ENCODE results near the gene C17orf50.
A peak's percentile ranks its signal among the peaks of the same experiment; 100 is the strongest.

The C17orf50 gene

DNA sequence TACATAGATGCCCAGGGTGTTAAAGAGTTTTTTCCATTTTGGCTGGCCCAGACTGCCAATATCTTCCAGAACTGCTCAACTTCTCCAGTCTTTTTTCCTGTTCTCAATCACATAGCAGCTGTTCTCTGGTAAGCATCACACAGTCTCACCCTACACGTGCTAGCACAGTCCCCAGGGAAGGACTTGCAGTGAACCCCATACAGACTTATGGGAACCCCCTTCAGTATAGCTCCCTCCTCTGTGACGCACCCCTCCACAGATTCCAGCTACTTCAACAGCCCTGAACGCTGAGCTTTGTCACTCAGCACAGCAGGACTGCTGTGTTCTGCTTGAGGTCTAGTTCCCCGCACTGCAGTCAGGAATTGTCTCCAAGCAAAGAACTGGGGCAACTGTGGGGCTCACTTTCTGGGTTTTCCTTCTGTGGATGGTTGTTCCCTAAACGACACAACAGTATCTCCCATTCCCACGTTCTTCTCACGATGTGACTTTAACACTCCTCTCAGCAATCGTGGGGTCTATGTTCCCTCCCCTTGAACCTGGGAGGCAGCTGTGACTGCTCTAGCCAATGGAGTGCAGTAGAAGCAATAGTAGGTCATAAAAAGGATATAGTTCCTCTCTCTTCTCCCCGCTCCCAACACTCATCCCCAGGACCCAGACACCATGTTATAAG, 31.1 kb downstream of the C17orf50 start:
- DNase-seq, result no peak

DNA sequence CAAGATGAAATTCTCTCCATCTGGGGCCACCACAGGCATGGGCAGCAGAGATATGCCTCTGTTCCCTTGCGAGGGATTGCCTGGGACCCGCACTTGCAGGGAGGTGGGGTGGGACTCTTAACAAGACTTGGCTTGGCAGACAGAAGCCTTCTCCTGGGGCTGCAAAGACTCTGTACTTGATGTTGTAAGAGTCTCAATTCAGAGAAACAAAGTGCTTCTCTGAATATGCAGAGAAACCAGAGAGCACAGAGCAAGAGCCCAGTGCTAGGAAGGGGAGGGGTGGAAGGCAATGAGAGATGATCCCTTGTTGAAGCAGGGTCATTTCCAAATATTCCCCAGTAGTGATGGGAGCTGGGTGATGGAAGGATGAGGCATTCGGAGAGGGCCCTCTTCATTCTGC, 32.6 kb downstream of the C17orf50 start:
- no peak for DNase-seq

DNA sequence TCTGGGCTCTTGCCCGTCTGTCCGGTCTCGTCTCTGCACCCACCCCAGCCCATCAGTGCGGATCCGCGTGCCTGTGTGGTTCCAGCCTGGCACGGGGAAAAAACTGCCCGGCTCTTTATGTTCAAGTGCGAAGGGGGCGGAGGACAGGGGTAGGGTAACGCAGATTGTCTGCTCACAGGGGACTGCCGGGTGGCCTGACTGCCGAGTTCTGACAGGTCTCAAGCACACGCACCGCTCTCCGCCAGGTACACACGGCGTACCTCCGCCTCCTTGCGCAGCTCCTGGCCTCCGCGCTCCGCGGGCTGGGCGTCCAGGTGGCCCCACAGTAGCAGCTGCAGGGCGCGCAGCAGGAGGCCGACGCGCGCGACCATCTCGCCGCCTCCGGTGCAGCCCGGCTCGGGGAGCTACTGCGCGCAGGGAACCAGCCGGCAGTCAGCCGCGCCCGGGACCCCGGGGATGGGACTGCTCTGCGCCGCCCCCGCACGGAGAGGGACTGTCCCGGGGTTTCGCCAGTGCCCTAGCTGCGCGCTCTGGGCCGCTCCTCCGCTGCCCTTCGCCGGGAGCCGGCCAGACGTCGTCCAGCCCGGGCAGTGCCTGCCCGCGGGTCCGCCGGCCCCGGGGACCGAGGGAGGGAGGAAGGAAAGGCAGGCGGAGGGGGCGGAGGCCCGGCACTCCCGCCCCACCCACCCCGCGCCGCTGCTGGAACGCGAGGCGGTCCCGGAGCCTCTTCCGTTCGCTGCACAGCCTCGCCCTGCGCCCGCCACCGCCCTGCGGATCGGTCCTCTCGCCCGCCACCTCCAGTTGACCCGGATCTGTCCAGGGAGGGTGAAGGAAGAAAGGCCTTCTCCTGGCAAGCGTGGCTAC, 34.6 kb downstream of the C17orf50 start, which contains the start of gene MMP28:
Gene MMP28 (minus strand): TSS at position 635 of the 864 bp plus-strand sequence. CDS start 264 bp downstream, at position 371.
- DNase-seq, result peak; percentile 40

DNA sequence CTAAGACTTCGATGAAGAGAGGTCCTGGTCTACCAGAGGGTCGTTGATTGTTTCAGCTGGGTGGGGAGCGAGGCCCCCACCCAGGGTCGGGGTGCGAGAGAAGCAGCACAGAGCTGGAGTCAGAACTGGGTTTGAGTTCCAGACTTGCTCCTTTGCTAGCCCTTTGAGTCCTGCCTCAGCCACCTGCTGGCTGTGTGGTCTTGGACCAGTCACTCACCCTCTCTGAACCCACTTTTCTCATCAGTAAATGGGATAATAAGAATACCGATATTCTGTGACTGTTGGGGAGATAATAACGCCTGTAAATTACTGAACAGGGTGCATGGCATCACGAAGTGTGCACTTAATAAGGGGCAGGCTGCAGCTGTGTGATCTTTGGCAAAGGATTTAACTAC, 35.2 kb downstream of the C17orf50 start:
- no peak for DNase-seq

DNA sequence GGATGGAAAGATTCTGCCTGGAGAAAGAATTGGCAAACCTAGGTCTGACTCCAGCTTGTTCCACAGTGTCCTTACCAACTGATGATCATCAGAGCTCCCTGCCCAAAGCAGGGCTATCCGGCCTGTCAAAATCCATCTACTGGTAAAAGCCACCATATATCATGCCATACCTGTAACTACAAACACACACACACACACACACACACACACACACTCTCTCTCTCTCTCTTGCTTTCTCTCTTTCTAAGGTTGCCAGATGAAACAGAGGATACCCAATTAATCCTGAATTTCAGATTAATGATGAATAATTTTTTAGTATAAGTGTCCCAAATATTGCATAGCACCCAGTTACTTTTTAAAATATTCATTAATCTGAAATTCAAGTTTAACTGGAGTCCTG, 36.3 kb downstream of the C17orf50 start:
- DNase-seq, result no peak

DNA sequence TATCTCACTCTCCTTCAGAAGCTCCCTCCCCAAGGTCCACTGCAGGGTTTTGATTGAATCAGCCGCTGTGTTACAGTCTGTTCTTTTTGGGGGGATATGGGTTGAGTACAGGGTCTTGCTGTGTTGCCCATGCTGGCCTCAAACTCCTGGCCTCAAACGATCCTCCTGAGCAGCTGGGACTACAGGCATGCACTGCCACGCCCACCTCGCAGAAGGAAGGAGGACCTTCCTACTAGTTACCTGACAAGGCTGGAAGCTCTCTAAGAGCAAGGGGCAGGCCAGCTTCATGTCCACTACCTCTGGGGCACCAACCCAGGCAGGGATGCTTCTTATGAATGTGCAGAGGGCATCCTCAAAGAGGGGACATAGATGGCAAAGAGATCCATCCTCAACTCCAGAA, 36.7 kb downstream of the C17orf50 start:
- no peak for DNase-seq

DNA sequence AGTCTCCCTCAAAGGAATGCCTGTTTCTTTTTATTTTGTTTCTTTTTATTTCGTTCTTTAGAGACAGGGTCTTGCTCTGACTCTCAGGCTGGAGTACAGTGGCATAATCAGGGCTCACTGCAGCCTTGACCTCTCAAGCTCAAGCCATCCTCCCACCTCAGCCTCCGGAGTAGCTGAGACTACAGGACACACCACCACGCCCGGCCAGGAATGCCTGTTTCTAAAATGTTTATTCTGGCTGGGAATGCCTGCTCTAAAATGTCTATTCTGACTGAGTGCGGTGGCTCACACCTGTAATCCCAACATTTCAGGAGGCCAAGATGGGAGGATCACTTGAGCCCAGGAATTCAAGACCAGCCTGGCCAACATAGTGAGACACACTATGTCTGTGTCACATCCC, 37.2 kb downstream of the C17orf50 start:
- no peak for DNase-seq

DNA sequence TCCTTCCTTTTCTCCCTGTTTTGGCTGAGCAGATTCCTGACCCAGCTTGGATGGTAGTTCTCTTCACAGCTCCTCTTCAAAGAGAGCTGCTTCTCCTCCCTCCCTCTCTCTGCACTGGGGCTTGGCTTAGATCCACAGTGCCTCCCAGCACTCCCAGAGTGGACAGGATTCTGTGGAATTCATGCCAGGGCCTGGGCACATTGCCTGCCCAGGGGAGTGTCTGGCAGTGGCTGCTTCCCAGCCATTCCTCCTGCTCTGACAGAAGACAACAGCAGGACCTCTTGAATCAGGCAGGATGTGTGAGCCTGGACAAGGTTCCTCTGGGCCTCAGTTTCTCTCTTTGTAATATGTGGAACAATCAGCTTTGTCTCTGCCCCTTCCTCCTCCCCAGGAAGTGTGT, 39.3 kb downstream of the C17orf50 start:
- DNase-seq, result no peak

DNA sequence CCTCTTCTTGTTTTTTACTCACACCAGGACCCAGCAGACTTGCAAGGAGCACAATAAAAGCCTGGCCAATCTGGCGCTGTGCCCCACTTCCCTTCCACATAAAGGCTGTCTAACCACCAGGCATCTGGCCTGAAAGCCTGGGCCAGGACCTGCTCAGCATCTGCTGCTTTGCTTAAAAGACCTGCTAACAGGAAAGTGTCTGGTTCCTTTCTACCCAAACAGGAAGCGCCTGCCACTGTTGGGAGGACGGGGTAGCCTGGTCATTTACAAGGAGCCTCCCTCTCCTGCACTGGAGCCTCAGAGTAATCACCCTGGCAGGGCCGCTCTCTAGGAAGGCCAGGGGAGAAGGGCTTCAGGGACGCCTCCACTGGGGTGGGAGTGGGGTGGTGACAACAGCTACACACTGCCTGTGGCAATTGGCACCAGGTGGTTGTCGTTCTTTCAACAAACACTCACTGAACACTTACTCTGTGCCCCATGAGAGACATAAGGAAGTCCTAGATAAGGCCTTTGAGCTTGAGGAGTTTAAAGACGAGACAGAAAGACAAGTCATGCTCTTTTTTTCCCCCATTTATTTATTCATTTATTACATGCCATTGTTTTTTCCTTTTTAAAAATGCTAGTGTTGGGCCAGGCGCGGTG, 41.0 kb downstream of the C17orf50 start:
- DNase-seq, result no peak

DNA sequence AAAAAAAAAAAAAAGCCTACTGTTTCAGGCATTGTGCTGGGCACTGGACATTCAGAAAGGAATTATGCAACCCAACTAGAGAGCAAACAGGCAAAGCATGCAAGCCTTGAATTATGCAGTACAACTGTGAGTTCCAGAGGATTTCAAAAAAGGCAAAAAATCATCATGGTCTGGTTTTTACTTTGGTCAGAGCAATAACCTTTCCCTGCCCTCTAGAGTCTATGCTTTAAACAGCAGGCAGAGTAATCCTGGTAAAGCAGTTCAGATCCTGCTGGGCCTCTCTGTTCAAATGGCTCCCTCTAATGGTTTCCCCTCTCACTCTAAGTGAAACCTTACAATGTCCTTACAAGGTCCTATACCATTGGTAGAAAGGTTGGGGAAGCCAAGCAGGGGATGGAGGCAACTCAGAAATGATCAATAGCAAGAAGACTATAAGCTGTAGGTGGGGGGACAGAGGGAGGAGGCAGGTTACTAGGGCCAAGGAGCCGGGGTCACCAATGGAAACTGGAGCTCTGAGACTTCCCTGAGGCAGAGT, 44.0 kb downstream of the C17orf50 start:
- peak; percentile 29 for DNase-seq

DNA sequence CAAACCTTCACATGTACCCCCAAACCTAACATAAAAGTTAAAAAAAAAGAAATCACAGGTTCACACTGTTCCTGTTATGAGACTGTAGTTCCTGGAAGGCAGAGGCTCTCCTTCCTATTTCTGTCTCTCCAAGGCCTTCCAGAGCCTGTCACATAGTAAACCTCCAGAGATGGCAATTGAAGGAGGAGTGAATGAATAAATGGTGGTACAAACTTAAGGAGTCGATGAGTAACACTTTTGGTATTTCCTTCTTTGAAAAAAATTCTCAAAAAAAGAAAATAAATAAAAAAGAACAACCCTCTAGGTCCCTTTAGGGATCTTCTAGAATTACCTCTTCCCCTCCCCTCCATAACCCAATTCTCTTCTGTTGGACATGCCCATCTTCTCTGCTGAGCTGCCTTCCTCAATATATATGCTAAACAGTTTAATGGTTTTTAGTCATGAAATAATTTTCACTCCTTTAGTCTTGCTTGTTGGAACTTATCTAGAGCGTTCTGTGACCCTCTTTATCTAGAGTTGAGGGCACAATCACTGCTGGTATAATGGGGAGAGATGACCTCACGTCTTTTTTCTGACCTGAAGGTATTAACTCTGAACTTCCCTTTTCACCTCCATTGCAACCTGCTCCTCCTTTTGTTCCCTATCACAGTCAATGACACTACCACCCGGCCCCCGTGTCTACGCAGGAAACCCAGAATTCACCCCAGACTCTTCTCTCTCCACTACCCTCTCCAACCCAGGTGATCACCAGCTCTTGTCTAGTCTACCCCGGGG, 46.9 kb downstream of the C17orf50 start:
- no peak for DNase-seq

DNA sequence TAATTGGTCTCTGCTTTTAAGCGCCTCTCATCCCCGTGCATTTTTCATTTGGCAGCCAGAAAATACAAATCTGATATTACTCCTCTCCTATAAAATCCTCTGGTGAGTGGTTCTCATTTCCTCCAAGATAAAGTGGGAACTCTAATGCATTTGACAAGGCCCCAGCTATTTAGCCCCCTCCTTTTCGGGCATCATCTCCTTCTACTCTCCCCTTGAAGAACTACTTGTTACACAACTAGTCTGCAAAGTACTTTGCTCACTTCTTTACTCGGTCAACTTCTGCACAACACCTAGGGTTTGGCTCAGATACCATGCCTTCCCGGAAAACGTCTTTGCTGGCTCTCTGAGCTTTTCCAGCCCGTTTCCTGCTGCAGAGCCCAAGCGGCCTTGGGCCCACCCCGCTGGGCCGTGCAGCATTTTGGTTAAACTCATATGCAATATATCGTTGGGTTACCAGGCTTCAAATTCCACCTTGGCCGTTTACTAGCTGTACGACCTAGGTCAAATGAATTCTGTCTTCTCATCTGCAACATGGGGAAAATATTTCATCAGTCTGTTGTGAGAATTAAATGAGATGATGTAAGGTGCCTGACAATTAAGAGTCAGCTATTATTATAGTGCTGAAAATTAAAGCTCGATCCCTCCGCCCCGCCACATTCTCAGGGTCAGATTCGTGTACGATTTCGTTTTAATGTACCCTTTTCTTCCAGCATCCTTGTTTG, 47.7 kb downstream of the C17orf50 start:
- no peak for DNase-seq

DNA sequence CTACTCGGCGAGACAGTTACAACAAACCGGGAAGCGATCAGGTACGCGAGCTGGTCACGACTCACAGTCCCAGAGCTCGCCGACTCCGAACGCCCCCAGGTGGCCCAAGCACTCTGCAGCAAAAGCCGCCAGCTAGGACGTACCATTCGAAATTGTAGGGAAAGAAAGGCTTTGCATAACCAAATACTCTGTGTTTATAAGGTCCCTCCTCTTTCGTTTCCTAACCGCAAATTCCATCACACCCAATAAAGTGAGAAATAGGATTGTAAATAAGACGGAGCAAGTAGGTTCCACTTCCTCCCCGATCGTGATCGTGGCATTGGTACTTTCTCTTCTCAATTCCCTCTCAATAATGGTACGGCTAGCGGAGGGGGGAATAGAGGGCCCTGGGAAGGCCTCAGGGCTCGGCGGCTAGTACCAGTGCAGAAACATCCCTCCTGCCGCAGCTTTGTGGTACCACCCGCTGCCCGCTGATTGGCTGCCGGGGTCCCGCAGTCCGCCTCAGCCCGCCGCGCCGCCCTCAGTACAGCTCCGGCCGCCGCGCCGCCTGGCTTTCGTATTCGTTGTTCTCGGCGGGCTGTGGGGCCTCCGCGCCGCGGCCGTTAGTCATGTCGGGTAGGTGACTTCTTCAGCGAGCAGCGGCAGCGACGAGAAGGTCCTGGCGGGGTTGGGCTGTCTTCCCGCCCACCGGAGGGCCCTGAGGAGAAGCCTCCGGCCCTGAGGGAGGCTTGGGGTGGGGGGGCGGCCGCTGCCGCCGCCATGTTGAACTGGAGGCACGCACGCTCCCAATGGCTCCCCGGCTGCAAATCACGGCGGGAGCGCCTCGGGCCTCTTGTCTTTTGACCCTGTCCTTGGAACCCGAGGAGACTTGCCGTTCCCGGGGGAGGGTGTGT, 48.5 kb downstream of the C17orf50 start, which contains the start of gene TAF15:
Gene TAF15 (plus strand): TSS at position 523 of the 893 bp plus-strand sequence. CDS start 86 bp downstream, at position 609.
- DNase-seq, result peak; percentile 97

DNA sequence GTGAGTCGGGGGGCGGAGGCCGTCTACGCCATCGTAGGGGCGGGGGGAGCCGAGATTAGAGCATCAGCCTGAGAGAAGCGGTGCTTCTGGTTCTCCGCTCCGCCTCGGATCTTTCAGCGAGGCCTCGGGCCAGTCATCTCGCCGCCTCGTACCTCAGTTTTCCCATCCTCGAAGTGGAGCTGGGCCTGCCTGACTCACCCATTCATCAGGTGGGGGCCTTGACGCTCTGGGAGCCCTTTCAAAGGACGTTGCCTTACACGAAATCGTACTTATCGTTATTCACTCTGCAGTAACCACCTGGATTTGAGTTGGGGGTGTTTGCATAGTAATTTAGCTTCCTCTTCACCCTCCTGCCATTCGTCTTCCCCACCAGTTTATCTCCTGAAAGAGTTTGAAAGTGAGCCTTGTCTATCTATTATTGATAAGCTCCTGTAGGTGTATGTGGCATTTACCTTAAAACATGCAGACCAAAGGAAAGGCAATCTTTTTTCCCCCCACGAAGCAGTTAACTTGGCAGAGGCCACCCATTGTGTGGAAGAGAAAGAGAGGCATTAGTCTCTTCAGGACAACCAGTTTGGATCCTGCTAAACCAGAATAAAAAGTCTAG, 49.3 kb downstream of the C17orf50 start:
- no peak for DNase-seq

DNA sequence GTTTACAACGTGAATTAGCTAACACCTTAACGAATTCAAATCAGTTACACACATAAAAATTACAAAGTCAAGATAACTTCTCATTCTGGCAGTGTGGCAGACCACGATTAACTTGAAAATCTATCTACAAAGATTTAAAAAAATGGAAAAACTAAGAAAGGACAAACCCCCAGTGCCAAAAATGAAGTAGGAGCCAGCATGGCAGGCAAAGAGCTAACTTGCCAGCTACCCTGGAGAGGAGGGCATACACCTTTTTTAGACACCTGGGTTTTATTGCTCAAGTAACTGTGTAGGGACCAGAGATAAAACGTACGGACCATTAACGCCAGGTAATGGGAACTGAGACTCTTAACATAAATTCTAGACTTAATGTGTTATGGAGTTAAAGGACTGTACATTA, 51.1 kb downstream of the C17orf50 start:
- DNase-seq, result no peak

DNA sequence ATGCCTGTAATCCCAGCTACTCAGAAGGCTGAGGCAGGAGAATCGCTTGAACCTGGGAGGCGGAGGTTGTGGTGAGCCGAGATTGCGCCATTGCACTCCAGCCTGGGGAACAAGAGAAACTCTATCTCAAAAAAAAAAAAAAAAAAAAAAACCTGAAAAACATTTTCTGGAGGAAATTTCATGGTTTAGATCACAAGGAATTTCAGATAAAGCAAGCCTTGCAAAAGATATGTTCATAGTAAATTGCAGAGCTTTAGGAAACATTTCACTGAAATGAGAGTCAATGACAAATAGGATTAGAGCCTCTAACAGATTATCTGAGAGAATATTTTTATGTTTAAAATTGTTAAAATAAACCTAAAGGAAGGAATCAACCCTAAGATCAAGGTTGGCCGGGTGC, 51.8 kb downstream of the C17orf50 start:
- DNase-seq, result no peak
